Measurements from ENCODE around the gene LIN7C.
"Not testable (repeated sequence)": the region's sequence is repeated elsewhere in the genome, so short reads cannot be mapped to it uniquely, and the experiment has no call there.

LIN7C gene

GRCh38 chr11:27506200-27507182 is at the start of gene LIN7C:
Gene LIN7C, minus strand, starts transcription at chr11:27506769. Its CDS starts 17 bp downstream, at chr11:27506752.
- DNase-seq (ENCODE audit: low spot score): peak; percentile 95

- DNase-seq (ENCODE audit: low spot score): no peak
Measured at GRCh38 chr11:27555264-27555663, 48.7 kb upstream of the LIN7C start.

- no peak for DNase-seq (ENCODE audit: low spot score)
Measured at GRCh38 chr11:27553186-27553585, 46.6 kb upstream of the LIN7C start.

GRCh38 chr11:27552341-27552740 is 45.8 kb upstream of the LIN7C start:
- no peak for DNase-seq (ENCODE audit: low spot score)

- DNase-seq (ENCODE audit: low spot score): no peak
Measured at GRCh38 chr11:27551127-27551526, 44.6 kb upstream of the LIN7C start.

GRCh38 chr11:27545946-27546345 is 39.4 kb upstream of the LIN7C start:
- DNase-seq (ENCODE audit: low spot score): no peak

- DNase-seq (ENCODE audit: low spot score): no peak
Measured at GRCh38 chr11:27545035-27545434, 38.5 kb upstream of the LIN7C start.

GRCh38 chr11:27541790-27542189 is 35.2 kb upstream of the LIN7C start:
- no peak for DNase-seq (ENCODE audit: low spot score)

GRCh38 chr11:27540051-27540450 is 33.5 kb upstream of the LIN7C start:
- DNase-seq (ENCODE audit: low spot score): no peak

- DNase-seq (ENCODE audit: low spot score): no peak
Measured at GRCh38 chr11:27535103-27535502, 28.5 kb upstream of the LIN7C start.

GRCh38 chr11:27532652-27533325 is 26.2 kb upstream of the LIN7C start:
- no peak for DNase-seq (ENCODE audit: low spot score)

- DNase-seq (ENCODE audit: low spot score): no peak
Measured at GRCh38 chr11:27528712-27529111, 22.1 kb upstream of the LIN7C start.

GRCh38 chr11:27526535-27526934 is 20.0 kb upstream of the LIN7C start:
- DNase-seq (ENCODE audit: low spot score): no peak

GRCh38 chr11:27525824-27526516 is 19.4 kb upstream of the LIN7C start:
- DNase-seq (ENCODE audit: low spot score): no peak

GRCh38 chr11:27524155-27524554 is 17.6 kb upstream of the LIN7C start:
- no peak for DNase-seq (ENCODE audit: low spot score)

GRCh38 chr11:27520226-27520625 is 13.7 kb upstream of the LIN7C start:
- DNase-seq (ENCODE audit: low spot score): no peak

- DNase-seq (ENCODE audit: low spot score): no peak
Measured at GRCh38 chr11:27518518-27518917, 11.9 kb upstream of the LIN7C start.

GRCh38 chr11:27517490-27517889 is 10.9 kb upstream of the LIN7C start:
- DNase-seq (ENCODE audit: low spot score): not testable (repeated sequence)

GRCh38 chr11:27514558-27514957 is 8.0 kb upstream of the LIN7C start:
- no peak for DNase-seq (ENCODE audit: low spot score)

- no peak for DNase-seq (ENCODE audit: low spot score)
Measured at GRCh38 chr11:27514076-27514475, 7.5 kb upstream of the LIN7C start.

- DNase-seq (ENCODE audit: low spot score): no peak
Measured at GRCh38 chr11:27513389-27513788, 6.8 kb upstream of the LIN7C start.

GRCh38 chr11:27512238-27512637 is 5.7 kb upstream of the LIN7C start:
- no peak for DNase-seq (ENCODE audit: low spot score)

- DNase-seq (ENCODE audit: low spot score): no peak
Measured at GRCh38 chr11:27509908-27510307, 3.3 kb upstream of the LIN7C start.
